ENCODE measurements around the gene CNTN5.

CNTN5 gene

DNA sequence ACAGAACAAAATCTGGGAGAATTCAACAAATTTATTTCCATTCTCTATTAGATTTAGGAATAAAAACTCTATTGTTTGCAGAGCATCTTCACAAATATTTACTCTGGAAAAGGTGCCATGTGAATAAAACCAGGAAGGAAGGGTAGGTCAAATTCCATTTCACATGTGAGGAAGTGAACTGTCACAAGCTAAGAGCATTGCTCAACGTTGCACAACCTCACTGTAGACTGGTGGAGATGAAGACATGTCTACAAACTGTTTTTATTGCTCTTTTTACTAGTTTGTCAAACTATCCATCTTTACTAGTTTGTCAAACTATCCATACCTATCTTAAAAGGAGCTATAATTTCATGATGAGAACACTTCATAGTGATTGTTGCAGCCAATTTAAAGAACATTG is 236.4 kb downstream of the CNTN5 start:
- no peak for DNase-seq (ENCODE audit: low read depth)
- TF ChIP-seq, protein P1, sequence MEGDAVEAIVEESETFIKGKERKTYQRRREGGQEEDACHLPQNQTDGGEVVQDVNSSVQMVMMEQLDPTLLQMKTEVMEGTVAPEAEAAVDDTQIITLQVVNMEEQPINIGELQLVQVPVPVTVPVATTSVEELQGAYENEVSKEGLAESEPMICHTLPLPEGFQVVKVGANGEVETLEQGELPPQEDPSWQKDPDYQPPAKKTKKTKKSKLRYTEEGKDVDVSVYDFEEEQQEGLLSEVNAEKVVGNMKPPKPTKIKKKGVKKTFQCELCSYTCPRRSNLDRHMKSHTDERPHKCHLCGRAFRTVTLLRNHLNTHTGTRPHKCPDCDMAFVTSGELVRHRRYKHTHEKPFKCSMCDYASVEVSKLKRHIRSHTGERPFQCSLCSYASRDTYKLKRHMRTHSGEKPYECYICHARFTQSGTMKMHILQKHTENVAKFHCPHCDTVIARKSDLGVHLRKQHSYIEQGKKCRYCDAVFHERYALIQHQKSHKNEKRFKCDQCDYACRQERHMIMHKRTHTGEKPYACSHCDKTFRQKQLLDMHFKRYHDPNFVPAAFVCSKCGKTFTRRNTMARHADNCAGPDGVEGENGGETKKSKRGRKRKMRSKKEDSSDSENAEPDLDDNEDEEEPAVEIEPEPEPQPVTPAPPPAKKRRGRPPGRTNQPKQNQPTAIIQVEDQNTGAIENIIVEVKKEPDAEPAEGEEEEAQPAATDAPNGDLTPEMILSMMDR (IDR thresholded peaks at IDR 0.05; ENCODE audit: low read depth, low read length, missing control alignments): no peak

DNA sequence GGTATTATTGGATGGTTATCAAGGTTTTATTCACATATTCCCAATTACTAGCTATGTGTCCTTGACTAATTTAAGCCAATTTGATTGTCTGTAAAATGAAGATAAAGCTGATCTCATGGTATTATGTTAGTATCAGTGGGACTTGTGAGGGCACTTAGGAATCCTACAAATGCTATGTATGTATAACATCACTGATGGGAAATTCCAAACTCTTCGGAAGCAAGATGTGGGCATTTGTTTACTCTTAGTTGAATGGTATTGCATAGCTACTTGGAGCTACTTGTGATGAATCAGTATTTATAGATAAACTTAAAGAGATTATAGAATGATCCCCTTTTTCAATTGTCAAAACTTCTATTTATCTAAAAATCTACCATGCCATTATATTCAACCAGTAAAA is 239.9 kb downstream of the CNTN5 start:
- TF ChIP-seq, protein P1 (IDR thresholded peaks at IDR 0.05; ENCODE audit: low read depth, low read length, missing control alignments): no peak
- H3K4me3 ChIP-seq (ENCODE audit: low read depth, low read length): no peak overlapping the region
- no peak for DNase-seq (ENCODE audit: low read depth)

More for the DNA sequence above, 236.4 kb downstream of the CNTN5 start:
- no peak overlapping the region for H3K4me3 ChIP-seq (ENCODE audit: low read depth, low read length)

DNA sequence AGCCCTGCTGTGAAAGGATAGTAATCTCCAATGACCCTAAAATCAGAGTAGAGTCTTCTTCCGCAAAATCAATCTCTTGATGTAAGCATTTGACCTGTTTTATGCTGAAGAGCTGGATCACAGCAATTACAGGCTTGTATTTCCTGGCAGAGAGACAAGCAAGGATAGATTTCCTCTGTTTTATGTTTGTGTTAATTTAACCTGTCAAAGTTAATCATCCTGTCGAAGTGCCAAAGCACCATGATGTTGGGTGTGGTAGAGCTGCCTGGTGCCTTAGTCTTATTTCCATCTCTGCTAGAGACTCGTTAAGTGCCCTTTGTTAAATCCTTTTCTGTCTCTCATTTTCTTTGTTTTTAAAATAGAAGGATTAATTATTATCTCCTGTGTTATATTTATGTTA is 248.1 kb downstream of the CNTN5 start:
- TF ChIP-seq, protein P1 (IDR thresholded peaks at IDR 0.05; ENCODE audit: low read depth, low read length, missing control alignments): no peak
- DNase-seq (ENCODE audit: low read depth): no peak
- no peak overlapping the region for H3K4me3 ChIP-seq (ENCODE audit: low read depth, low read length)

DNA sequence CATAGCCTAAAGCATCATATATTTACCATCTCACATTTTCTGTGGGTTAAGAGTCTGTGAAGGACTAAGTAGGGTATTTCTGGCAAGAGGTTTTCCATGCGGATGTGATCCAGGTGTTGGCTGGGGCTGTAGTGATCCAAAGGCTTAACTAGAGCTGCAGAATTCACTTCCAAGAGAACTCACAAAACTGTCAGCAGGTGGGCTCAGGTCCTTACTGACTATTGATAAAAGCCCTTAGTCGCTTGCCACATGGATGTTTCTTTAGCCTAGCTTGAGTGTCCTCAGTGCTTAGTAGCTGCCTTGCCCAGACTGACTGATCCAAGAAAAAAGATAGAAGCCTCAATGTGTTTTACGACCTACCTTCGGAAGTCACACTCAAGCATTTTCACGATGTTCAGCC is 250.8 kb downstream of the CNTN5 start:
- TF ChIP-seq, protein P1 (IDR thresholded peaks at IDR 0.05; ENCODE audit: low read depth, low read length, missing control alignments): no peak

DNA sequence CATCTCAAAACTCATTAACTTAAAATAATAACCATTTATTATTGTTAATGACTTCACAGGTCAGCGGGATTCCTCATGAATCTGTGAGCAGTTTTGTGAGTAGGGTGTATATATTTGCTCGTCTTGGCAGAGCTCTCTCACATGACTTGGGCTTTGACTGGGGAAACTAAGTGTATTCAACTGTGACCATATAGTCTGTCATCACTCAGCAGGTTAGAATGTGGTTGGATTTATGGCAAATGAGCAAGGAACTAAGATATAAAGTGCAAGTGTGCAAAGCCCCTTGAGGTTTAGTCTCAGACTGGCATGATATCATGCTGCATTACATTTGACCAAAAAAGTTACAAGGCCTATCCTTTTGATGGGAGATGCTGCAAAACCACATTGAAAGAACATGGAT is 254.8 kb downstream of the CNTN5 start:
- TF ChIP-seq, protein P1 (IDR thresholded peaks at IDR 0.05; ENCODE audit: low read depth, low read length, missing control alignments): no peak
- H3K4me3 ChIP-seq (ENCODE audit: low read depth, low read length): no peak overlapping the region
- DNase-seq (ENCODE audit: low read depth): no peak

More for the DNA sequence above, 250.8 kb downstream of the CNTN5 start:
- no peak for DNase-seq (ENCODE audit: low read depth)
- no peak overlapping the region for H3K4me3 ChIP-seq (ENCODE audit: low read depth, low read length)

DNA sequence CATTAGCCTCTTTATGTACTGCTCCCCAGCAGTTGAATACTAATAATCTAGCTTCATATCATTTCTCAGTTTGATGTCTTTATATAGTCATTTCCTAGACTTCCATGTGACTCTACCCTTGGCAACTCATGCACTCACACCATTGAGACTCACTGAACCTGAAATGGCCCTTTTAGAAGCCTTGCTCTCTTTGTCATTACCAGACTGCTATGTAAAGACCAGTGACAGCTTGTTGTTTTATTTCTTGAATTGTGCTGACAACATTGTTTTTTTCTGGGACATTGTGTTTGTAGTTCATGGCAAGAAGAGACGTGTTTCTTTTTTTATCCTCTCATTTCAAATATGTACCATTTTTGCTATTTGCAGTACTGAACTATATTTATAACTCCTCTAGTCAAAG is 256.5 kb downstream of the CNTN5 start:
- DNase-seq (ENCODE audit: low read depth): no peak
- H3K4me3 ChIP-seq (ENCODE audit: low read depth, low read length): no peak overlapping the region
- TF ChIP-seq, protein P1 (IDR thresholded peaks at IDR 0.05; ENCODE audit: low read depth, low read length, missing control alignments): no peak

DNA sequence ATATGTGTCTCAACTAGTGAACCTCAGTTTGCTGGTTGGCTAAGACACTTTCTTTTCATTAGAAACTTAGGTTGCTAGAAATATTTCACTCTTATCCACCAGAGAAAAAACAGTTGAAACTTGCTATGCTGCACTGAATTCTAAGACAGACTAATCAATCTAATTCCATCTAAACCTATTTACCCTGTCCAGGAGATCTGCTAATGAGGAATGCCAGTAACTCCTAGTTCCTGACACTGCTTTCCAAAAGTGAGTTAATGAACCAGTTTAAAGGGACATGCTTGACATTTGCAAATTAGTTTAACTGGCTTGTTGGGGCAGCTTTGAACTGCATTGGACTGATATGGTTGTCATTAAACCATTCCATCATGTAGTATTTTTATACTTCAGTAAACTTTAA is 258.5 kb downstream of the CNTN5 start:
- TF ChIP-seq, protein P1 (IDR thresholded peaks at IDR 0.05; ENCODE audit: low read depth, low read length, missing control alignments): no peak
- no peak overlapping the region for H3K4me3 ChIP-seq (ENCODE audit: low read depth, low read length)
- no peak for DNase-seq (ENCODE audit: low read depth)

Measured in GM12864 (cell line).